ENCODE results near the gene TBATA.

The TBATA gene

DNA sequence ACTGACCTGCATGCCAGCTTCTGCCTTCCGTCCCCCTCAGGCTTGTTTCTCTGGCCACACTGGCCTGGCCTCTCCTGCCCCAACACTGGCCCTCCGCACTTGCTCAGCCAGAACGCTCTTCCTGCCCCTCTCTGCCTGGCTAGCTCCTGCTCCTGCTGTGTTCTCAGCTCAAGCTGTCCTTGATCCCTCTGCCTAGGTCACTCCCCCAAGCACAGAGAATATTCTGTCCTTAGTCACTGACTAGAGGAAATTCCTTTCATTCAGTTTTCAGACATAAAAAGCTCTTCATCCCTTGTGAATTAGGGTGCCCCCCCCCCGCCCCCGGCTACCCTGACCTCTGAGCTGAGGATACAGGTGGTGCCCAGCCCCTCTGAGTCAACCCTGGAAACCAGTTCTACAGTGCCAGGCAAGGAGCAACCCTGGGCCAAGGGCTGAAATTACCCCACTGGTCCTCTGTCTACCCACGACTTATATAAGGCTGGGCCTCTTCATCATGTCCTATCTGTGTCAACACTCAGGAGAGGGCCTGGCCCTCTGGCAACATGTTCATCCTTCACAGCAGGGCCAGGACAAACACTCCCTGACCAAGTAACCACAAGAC lies 23.9 kb upstream of the TBATA start:
- no peak for DNase-seq

DNA sequence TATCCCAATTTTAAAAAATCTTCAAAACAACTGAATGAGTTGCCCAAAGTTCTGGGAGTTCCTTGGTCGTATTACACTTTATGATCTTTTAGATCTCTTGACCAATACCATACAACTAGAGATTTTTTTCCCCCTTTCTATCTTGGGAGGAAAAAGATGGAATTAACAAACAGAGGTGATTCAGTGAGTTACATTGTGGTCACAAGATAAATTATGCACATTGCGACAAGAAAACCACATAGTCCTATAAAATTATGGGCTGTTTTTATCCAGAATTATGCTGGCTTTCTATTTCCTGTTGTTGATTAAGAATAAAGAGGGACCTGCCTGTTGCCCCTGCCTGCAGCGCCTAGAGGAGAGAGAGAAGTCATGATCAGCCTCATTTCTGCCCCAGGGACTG lies 22.4 kb upstream of the TBATA start:
- no peak for DNase-seq

DNA sequence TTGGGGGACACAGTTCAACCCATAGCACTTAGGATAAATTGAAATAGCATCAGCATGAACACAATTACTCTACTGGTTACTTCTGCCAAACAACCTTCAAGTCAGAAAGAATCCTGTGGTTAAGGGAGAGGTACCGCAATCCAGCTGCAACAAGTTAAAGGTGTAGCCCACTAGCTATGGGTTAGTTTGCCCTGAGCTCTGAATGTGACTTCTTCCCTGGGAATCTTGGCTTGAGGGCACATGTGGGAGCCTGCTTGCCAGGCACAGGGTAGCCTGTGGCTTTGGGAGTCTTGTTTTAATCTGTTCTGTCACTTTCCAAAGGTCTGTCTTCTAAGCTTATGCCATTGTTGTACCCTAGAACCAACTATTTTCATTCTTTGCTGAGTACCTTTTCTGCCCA lies 21.7 kb upstream of the TBATA start:
- DNase-seq = no peak

DNA sequence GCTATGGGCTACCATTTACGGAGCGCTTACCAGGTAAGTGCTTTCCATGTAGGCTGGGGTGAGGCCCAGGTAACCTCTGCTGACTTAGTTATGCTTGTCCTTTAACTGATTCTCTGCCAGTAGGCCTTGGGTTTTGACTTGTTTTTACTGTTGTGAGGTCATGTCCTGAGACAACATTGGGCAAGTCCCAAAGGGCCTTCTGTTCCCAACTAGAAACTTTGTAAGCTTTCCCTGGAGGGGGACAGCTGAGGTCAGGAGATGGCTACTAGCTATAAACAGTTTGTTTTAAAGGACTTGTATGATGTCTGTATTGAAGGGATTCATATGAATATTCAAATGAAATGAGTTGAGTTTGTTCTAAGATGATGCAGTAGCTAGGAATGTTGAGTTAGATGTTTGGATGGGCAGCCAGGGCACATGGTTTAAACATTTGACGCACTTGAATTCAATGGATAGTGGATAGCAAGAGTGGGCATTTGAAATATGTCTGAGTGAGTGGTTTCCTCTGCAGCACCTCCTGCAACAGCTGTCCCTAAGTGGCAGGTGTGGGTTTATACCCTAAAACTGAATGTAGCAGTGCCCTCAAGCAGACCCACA lies 20.5 kb upstream of the TBATA start:
- DNase-seq = no peak

DNA sequence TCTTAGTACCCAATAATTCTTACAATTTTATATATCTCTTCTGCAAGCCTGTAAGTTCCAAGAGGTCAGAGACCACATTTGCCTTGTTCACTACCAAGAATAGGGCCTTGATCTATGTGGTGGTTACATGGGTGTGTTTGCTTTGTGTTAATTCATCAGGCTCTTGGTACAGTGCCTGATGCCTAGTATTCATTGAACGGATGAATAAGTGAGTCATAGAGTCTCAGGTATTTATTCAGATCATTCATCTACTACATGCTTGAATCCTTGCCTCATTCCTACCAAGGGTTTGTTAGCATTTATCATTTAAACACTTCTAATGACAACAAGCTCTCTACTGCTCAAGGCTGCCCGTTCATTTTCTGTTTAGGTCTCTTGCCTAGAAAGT lies 19.2 kb upstream of the TBATA start:
- no peak for DNase-seq

- DNase-seq = no peak
Measured at GRCh38 chr10:70803775-70804420, 18.7 kb upstream of the TBATA start.

GRCh38 chr10:70801854-70802253 lies 16.7 kb upstream of the TBATA start:
- no peak for DNase-seq

DNA sequence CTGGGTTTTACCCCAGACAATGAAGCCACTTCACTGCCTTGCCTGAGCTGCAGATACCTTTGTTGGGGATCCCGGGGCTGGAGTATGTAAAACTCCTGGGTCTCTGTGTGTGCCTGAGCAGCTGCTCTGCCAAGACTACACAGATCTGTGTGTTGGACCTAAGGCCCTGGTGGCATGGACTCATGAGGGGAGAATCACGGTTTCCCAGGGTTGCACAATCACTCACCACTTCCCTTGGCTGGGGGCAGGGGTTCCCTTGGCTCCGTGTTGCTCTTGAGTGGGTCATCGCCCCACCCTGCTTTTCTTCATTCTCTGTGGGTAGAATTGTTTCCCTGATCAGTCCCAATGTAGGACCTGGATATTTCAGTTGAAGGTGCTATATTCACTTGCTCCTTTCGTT lies 13.9 kb upstream of the TBATA start:
- DNase-seq = peak; percentile 33 to 57 (median 52)

- no peak for DNase-seq
Measured at GRCh38 chr10:70797840-70798239, 12.7 kb upstream of the TBATA start.

DNA sequence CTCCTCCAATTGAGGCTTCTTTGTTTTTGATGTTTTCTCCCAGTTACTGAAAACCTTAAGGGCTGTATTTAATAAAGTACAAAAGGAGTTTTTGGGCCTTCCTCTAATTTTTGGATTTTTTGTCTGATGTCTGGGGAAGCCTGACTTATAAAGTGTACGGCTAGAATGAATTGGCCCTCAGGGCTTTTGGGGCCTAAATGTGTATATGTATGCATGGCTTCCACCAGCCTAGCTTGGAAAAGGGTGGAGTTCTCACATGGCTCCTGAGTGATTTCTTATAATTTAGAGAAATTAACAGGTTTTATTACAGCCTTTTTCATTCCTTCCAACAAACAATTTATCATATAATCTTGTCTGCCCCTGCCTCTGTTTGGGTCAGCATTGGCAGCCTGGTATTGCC lies 10.4 kb upstream of the TBATA start:
- no peak for DNase-seq

- no peak for DNase-seq
Measured at GRCh38 chr10:70791386-70792039, 6.3 kb upstream of the TBATA start.

DNA sequence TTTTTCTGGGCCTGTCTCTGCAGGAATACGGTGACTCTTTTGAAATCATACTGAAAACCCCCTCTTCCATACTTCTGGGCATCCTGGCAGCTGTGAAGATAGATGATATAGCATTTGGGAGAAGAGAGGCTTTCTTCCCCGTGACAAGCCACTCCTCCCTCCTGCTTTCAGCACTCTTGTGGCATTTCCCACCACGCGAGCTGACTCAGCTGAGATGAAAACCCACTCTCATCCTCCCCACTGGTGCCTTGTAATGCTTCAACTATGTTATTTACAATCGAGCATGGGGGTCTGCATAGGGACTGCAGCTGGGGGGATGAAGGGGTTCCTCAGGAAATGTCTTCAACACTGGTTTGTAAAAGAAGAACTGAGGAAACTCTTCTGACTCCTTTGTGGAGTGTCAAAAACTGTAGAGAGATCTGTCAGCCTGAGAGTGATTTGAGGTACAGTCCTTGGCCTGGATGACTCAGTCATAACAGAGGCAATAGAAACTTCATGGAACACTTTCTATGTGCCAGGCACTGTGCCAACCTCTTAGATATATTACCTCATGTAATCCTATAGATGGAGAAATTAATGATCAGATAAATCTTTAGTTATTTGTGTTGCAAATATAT lies 1.7 kb upstream of the TBATA start:
- peak; percentile 52 to 69 (median 60) for DNase-seq

- peak; percentile 63 to 75 (median 69) for DNase-seq
Measured at GRCh38 chr10:70784471-70784870, 706 bp downstream of the TBATA start.

DNA sequence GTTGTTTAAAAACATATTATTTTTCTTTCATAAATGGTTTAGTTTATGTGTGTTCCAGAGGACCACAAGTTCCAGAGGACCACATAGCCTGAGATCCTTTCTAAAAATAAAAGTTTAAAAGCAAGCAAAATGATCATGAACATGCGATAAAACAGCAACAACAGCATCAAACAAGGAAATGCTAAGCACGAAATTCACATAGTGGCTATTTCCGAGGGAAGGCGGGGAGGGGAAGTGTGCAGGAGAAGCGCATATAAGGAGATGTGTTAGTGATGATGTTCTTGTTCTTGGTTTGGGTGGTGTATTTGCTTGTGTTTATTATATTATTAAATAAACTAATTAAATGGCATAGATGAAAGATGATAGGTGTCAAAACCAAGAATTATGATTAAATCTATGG lies 1.2 kb downstream of the TBATA start:
- DNase-seq = peak; percentile 71 to 84 (median 78)

DNA sequence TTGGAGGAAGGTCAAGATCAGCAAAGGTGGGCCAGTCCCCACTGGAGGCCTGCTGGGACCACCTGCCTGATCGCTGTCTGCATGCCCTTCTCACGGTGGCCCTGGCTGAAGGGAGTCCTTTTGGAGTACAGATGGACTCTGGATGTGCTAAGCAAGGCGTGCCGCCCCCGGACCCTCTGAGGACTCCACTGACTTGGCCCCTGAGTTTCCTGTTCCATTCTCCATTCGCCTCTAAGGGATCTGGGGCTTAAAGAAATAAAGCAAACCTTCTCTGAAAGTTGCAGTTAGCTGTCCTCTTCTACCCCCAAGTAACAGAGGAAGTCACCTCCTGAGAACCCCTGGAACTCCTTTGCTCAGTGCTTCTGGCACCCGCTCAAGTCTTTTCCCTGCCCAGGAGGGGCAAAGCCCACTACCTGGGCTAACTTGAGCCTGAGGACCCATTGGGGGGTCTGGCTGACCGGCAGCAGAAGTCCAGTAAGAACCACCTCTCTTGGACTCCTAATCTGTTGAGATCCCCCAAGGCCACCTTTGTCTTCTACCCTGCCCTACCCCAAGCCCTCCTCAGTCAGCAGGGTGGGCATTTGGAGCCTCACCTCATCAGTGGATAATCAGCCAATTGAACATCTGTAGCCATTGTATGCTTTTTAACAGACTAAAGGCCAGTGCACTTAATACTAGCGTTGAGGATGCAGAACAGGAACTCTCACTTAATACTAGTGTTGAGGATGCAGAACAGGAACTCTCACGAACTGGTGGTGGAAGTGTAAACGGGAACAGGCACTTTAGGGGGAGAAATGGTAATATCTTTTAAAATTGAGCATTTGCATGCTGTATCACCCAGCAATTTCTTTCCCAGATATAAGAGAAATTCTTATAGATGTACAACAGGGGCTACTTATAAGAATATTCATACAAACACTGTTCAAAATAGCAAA lies 2.2 kb downstream of the TBATA start:
- peak; percentile 56 to 85 (median 72) for DNase-seq

DNA sequence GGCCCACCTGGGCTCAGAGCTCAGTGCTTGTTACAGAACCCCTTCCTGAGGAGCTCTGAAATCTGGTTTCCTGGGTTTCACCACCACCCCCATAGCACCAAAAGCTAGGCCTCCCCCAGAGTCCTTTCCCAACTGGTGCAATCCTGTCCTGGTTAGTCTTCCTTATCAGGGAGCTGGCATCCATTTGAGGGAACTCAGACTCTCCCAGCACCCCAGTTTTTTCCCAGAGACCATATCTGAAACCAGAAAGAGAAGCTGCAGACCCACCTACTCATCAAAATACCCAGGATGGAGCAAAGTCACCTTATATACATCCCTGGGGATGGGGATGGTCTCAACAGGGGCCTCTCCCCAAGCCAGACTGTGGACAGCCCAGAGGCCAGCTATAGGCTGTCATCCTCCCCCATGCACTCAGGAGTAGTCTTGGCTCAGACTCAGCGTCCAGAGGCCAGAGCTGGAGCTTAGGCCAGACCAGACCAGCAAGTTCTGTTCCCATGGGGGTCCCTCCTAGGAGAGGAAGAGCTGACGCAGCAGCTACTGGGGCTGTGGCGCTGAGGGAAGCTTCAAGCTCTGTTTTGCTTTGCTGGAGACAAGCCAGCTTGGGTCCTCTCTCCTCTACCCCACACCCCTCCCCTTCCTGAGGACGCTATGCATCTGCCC lies 3.0 kb downstream of the TBATA start:
- no peak for DNase-seq

GRCh38 chr10:70781461-70782051 lies 3.6 kb downstream of the TBATA start:
- DNase-seq = no peak

GRCh38 chr10:70780772-70781171 lies 4.4 kb downstream of the TBATA start:
- no peak for DNase-seq

DNA sequence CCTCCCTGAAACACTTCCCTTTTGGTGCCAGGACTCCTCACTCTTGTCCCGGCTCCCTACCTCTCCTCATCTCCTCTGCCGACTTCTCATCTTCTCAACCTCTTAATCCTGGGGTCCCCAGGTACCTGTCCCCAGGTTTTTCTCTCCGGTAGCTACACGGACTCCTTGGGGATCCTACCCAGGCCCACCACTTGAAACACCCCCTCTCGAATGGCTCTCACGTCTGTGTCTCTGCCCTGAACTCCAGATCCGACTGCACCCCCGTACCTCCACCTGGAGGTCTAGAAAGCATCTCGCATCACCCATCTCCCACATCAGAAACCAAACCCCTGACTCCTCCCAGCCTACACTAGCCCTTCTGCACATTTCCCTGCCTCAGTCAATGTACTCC lies 4.8 kb downstream of the TBATA start:
- no peak for DNase-seq

GRCh38 chr10:70779511-70780369 lies 5.4 kb downstream of the TBATA start:
- peak; percentile 82 to 92 (median 88) for DNase-seq

Measured in suppressor macrophage (primary cell).